GM21515 (cell line): ENCODE results near the gene IL17F.

Source experiments
- ATAC-seq: cut with Tn5 transposase; IDR thresholded peaks from one replicate; pipeline ENCODE4 v1.9.1; 2021; ENCODE audit not compliant: unreplicated experiment

The IL17F gene

GRCh38 chr6:52195886-52196285 lies 48.4 kb downstream of the IL17F start:
- ATAC-seq = no peak

GRCh38 chr6:52191824-52192223 lies 52.5 kb downstream of the IL17F start:
- ATAC-seq = no peak

GRCh38 chr6:52190409-52190808 lies 53.9 kb downstream of the IL17F start:
- ATAC-seq = no peak

- ATAC-seq = no peak
Observed at GRCh38 chr6:52189974-52190373, 54.3 kb downstream of the IL17F start.

GRCh38 chr6:52187098-52187497 lies 57.2 kb downstream of the IL17F start:
- ATAC-seq = no peak
